CD14-positive monocyte (primary cell): Measurements from ENCODE around the gene GRIK4. TPM values are rescaled to one million over a fixed set of nuclear protein-coding genes. Genes with fewer than 3 reads are reported as not detected.

Experiments
- DNase-seq, 3 donors: peaks; one replicate each; pipeline ENCODE4 v3.0.0-alpha.2; 2011 to 2022
- H2AFZ ChIP-seq: 2 replicates; pipeline ENCODE4 v1.6.0; 2012; ENCODE audit warnings: mild to moderate bottlenecking, low read depth, low read length, inconsistent platforms; ENCODE audit not compliant: insufficient read depth, poor library complexity, severe bottlenecking
- H3K27ac ChIP-seq, 2 donors: 1 replicate in 1 of 2; 2 replicates in 1 of 2; pipeline ENCODE4 v1.5.1; 2012 to 2013; ENCODE audit warnings: low read length in 2 of 2, control low read depth in 1 of 2, inconsistent platforms in 1 of 2, low read depth in 1 of 2, mild to moderate bottlenecking in 1 of 2
- H3K27me3 ChIP-seq, 2 donors: one replicate each; pipeline versions ENCODE4 v1.6.0 to v1.6.1; 2011 to 2013; ENCODE audit warnings: low read length in 2 of 2; ENCODE audit not compliant: control insufficient read depth in 2 of 2, insufficient read depth in 2 of 2
- H3K36me3 ChIP-seq, 2 donors: replicated peaks in 1 of 2; 1 replicate in 1 of 2; 2 replicates in 1 of 2; pipeline versions ENCODE4 v1.5.1 to v1.6.1; 2012 to 2013; ENCODE audit warnings: low read length in 2 of 2, control low read depth in 1 of 2, inconsistent platforms in 1 of 2, mild to moderate bottlenecking in 1 of 2; ENCODE audit not compliant: insufficient read depth in 2 of 2, control insufficient read depth in 1 of 2
- H3K4me1 ChIP-seq, 2 donors: 1 replicate in 1 of 2; 2 replicates in 1 of 2; pipeline versions ENCODE4 v1.5.1 to v1.6.1; 2012 to 2013; ENCODE audit warnings: low read length in 2 of 2, control low read depth in 1 of 2, inconsistent platforms in 1 of 2, mild to moderate bottlenecking in 1 of 2, moderate library complexity in 1 of 2; ENCODE audit not compliant: insufficient read depth in 2 of 2, control insufficient read depth in 1 of 2
- H3K4me2 ChIP-seq: replicated peaks from 2 replicates; pipeline ENCODE3; 2012; ENCODE audit warnings: low read length, moderate library complexity, mild to moderate bottlenecking; ENCODE audit not compliant: poor library complexity, severe bottlenecking; ENCODE audit errors: extremely low read depth
- H3K4me3 ChIP-seq, 3 experiments: fragments of 200-600 bp in 1 of 3; sonication (generic) in 1 of 3; replicated peaks in 1 of 3; 1 replicate in 2 of 3; 2 replicates in 1 of 3; pipeline ENCODE4 v1.5.1; 2011 to 2013; ENCODE audit warnings: low read length in 3 of 3, mild to moderate bottlenecking in 3 of 3, control low read depth in 2 of 3, low read depth in 2 of 3, inconsistent platforms in 1 of 3, moderate library complexity in 1 of 3
- H3K79me2 ChIP-seq: 2 replicates; pipeline ENCODE4 v1.6.0; 2012; ENCODE audit warnings: mild to moderate bottlenecking, control low read depth, inconsistent platforms, low read length, moderate library complexity; ENCODE audit not compliant: insufficient read depth
- H3K9ac ChIP-seq: 2 replicates; pipeline ENCODE4 v1.6.0; 2017; ENCODE audit warnings: low read length, mild to moderate bottlenecking; ENCODE audit not compliant: insufficient read depth, poor library complexity, severe bottlenecking
- H3K9me3 ChIP-seq, 2 donors: replicated peaks in 1 of 2; 1 replicate in 1 of 2; 2 replicates in 1 of 2; pipeline versions ENCODE4 v1.5.1 to v1.6.1; 2012 to 2013; ENCODE audit warnings: low read length in 2 of 2, control low read depth in 1 of 2; ENCODE audit not compliant: control insufficient read depth in 1 of 2, insufficient read depth in 1 of 2
- H4K20me1 ChIP-seq: 2 replicates; pipeline ENCODE4 v1.6.0; 2012; ENCODE audit warnings: mild to moderate bottlenecking, low read length, control low read depth, moderate library complexity; ENCODE audit not compliant: insufficient read depth
- H3K27ac Mint-ChIP-seq, 7 donors: one replicate each; pipeline ENCODE4 v1.8.0; 2020; ENCODE audit warnings: mild to moderate bottlenecking in 7 of 7, mixed read lengths in 7 of 7, moderate library complexity in 6 of 7, inconsistent platforms in 2 of 7
- H3K27me3 Mint-ChIP-seq, 3 donors: one replicate each; pipeline ENCODE4 v1.8.0; 2021 to 2022; ENCODE audit warnings: low read depth in 3 of 3, mild to moderate bottlenecking in 3 of 3, mixed read lengths in 3 of 3, moderate library complexity in 3 of 3, inconsistent platforms in 1 of 3
- H3K36me3 Mint-ChIP-seq, 2 donors: one replicate each; pipeline ENCODE4 v1.8.0; 2020; ENCODE audit warnings: mixed read lengths in 2 of 2, inconsistent platforms in 1 of 2, mild to moderate bottlenecking in 1 of 2
- H3K4me1 Mint-ChIP-seq: one replicate; pipeline ENCODE4 v1.8.0; 2020; ENCODE audit warnings: mild to moderate bottlenecking, mixed read lengths
- H3K4me3 Mint-ChIP-seq, 2 donors: one replicate each; pipeline ENCODE4 v1.8.0; 2020; ENCODE audit warnings: mild to moderate bottlenecking in 2 of 2, mixed read lengths in 2 of 2, moderate library complexity in 1 of 2
- H3K9me3 Mint-ChIP-seq, 7 donors: one replicate each; pipeline ENCODE4 v1.8.0; 2020 to 2022; ENCODE audit warnings: mixed read lengths in 7 of 7, mild to moderate bottlenecking in 6 of 7, moderate library complexity in 6 of 7, inconsistent platforms in 2 of 7
- CTCF ChIP-seq: fragments of 200-600 bp; IDR thresholded peaks from one replicate; pipeline ENCODE4 v1.8.0; 2022; ENCODE audit warnings: antibody characterized with exemption, mild to moderate bottlenecking
- WGBS: methylation state at CpG from one replicate; pipeline ENCODE4 v1.1.5; 2013; ENCODE audit warnings: missing lambda C conversion rate; ENCODE audit not compliant: insufficient coverage; 5-methylcytosine and 5-hydroxymethylcytosine counted together
- intact Hi-C, 2 donors: fragments of 100-400 bp; cut with micrococcal nuclease; formaldehyde crosslinking; loops; one replicate each; pipeline versions ENCODE4 v1.15.0 to v1.15.1; 2023
- polyA plus RNA-seq, 3 donors: library from polyadenylated mRNA; depleted of rRNA in 1 of 3; unstranded in 2 of 3; stranded (reverse) in 1 of 3; fragments of 300-500 nt in 2 of 3; fragments of >200 nt in 1 of 3; fragmentation: Illumina TruSeq in 2 of 3; gene quantifications; 1 replicate in 2 of 3; 2 replicates in 1 of 3; pipeline ENCODE4 v1.2.3, GENCODE V29; 2012 to 2021

The GRIK4 gene
- polyA plus RNA-seq, 3 donors, result not detected

- Histone ChIP-seq H3K4me2 (no peak overlapping the region), H3K4me1 (no peaks in the 10 kb centered on the region), H2AFZ (no peak overlapping the region), H4K20me1 (no peaks in the 10 kb centered on the region), H3K9me3 (no peaks in the 10 kb centered on the region), H3K27me3 (no peaks in the 10 kb centered on the region), H3K9ac (no peak overlapping the region), H3K36me3 (no peaks in the 10 kb centered on the region), H3K79me2 (no peaks in the 10 kb centered on the region), H3K27ac (no peak overlapping the region), H3K4me3 (no peak overlapping the region)
- no peak overlapping the region for H3K4me3 Mint-ChIP-seq
- no peaks in the 10 kb centered on the region for H3K36me3 Mint-ChIP-seq
- intact Hi-C loops, result no loop called here
- no peak overlapping the region for H3K27ac Mint-ChIP-seq
- DNase-seq, result no peak
- H3K9me3 Mint-ChIP-seq, result peaks cover 0 to 2% (median 0%) of the 10 kb centered on the region in 7 donors
- no peaks in the 10 kb centered on the region for H3K4me1 Mint-ChIP-seq
- no peak for TF ChIP-seq CTCF
- H3K27me3 Mint-ChIP-seq, result peaks cover 8 to 23% (median 10%) of the 10 kb centered on the region in 3 donors
- WGBS, result 80% methylated on average over 3 of the region's 5 CpGs
These were observed 21.3 kb downstream of the GRIK4 start for GRCh38 chr11:120532832-120533196.

DNA sequence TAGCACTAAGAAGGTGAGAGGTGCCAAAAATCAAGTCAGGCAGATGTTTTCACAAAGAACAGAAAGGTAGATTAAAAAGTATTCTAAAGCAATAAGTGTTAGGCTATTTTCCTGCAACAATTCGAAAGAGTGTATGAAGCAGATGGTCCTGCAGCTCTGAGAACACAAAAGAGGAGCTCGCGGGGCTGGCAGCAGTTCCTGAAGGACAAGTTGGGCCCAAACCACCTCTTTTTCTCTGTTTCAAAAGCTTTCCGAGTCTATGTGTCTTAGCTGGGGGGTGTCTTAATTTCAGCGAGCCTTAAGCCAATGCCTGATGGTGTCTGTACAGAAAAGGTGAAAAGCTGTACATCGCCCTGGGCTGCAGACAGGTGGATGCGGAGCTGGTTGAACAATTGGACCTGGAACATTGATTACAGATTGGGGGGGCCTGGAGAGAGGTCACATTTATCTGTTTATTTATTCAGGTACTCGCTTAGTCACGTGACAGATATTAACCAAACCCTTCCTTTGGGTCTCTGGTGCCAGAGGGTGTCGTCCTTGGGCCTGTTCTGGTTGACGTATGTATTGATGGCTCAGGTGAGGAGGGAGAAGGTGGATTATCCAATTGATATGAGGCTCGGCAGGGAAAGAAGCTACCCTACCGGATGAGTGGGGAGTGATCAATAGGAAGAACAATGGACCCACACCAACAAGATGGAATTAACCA lies 24.7 kb downstream of the GRIK4 start:
- Histone ChIP-seq H3K79me2 (no peaks in the 10 kb centered on the region), H3K27me3 (no peaks in the 10 kb centered on the region), H3K4me2 (no peak overlapping the region), H4K20me1 (no peaks in the 10 kb centered on the region), H3K4me1 (no peaks in the 10 kb centered on the region), H3K4me3 (no peak overlapping the region), H3K9ac (no peak overlapping the region), H2AFZ (no peak overlapping the region), H3K9me3 (peaks cover 0 to under 1% of the 10 kb centered on the region in 2 donors), H3K36me3 (no peaks in the 10 kb centered on the region), H3K27ac (no peak overlapping the region)
- no peak for TF ChIP-seq CTCF
- DNase-seq, result no peak
- no peaks in the 10 kb centered on the region for H3K4me1 Mint-ChIP-seq
- no peaks in the 10 kb centered on the region for H3K36me3 Mint-ChIP-seq
- 98% methylated on average over 5 of the region's 13 CpGs for WGBS
- peaks cover 9 to 13% (median 12%) of the 10 kb centered on the region in 3 donors for H3K27me3 Mint-ChIP-seq
- H3K9me3 Mint-ChIP-seq, result peaks cover 0 to 2% (median 0%) of the 10 kb centered on the region in 7 donors
- peak overlapping the region in 1 of 7 donors; percentile 7 for H3K27ac Mint-ChIP-seq
- intact Hi-C loops, result no loop called here
- H3K4me3 Mint-ChIP-seq, result peak overlapping the region in 1 of 2 donors; percentile 14
